HepG2 (cell line): Measurements from ENCODE around the gene RNF11. TPM values are rescaled to one million over a fixed set of nuclear protein-coding genes. Genes with fewer than 3 reads are reported as not detected.

ENCODE experiments used
- ATAC-seq: fragments of 200-7000 bp; cut with Tn5 transposase; 3 replicates; pipeline ENCODE4 v1.9.1; 2020; ENCODE audit warnings: mild to moderate bottlenecking, moderate library complexity
- BruUV-seq: library from RNA; stranded (reverse); fragments of 400-500 nt; replicated peaks from 2 replicates; lab custom pipeline; 2021; lab: Mats Ljungman, UMichigan
- CTCF ChIA-PET: fragments of 300-600 bp; formaldehyde crosslinking; extraction: SDS; loops from one replicate; lab custom pipeline; 2021; ENCODE audit warnings: low total read pairs, inconsistent platforms, low intra/inter-chr PET ratio; lab: Yijun Ruan, JAX
- POLR2A ChIA-PET: fragments of 350-600 bp; sonication (Branson Sonifier 250); formaldehyde crosslinking; loops from one replicate; lab custom pipeline; 2020; ENCODE audit warnings: antibody characterized with exemption, inconsistent platforms; lab: Yijun Ruan, JAX
- DNase-seq: peaks from one replicate; pipeline ENCODE4 v3.0.0-alpha.2; 2015; ENCODE audit warnings: low spot score
- FAIRE-seq: peaks from 3 replicates; lab custom pipeline; 2011; peaks lifted over from hg19 to GRCh38; lab: Jason Lieb, UNC
- H2AFZ ChIP-seq: one replicate; pipeline ENCODE4 v1.6.1; 2011; ENCODE audit warnings: low read length, inconsistent platforms
- H3K27ac ChIP-seq: fragments of 300-600 bp; 3 replicates; pipeline ENCODE4 v1.8.0; 2011; ENCODE audit warnings: mixed run types, mild to moderate bottlenecking, mixed read lengths, low read length, inconsistent platforms; ENCODE audit not compliant: insufficient read depth; ENCODE audit errors: extremely low read length
- H3K27me3 ChIP-seq, 2 experiments: fragments of 200-600 bp in 1 of 2; 2 replicates in 1 of 2; 3 replicates in 1 of 2; pipeline versions ENCODE4 v1.6.0 to v1.8.0; 2011; ENCODE audit warnings: low read length in 2 of 2, mild to moderate bottlenecking in 2 of 2, moderate library complexity in 2 of 2, inconsistent platforms in 1 of 2; ENCODE audit not compliant: insufficient read depth in 2 of 2, control insufficient read depth in 1 of 2
- H3K36me3 ChIP-seq, 2 experiments: fragments of 200-600 bp in 1 of 2; replicated peaks in 1 of 2; 2 replicates in 1 of 2; 3 replicates in 1 of 2; pipeline versions ENCODE4 v1.5.1 to v1.8.0; 2011; ENCODE audit warnings: low read length in 2 of 2, inconsistent platforms in 1 of 2; ENCODE audit not compliant: insufficient read depth in 2 of 2, control insufficient read depth in 1 of 2
- H3K4me1 ChIP-seq: 2 replicates; pipeline ENCODE4 v1.5.1; 2012; ENCODE audit warnings: low read length, inconsistent platforms; ENCODE audit not compliant: insufficient read depth
- H3K4me2 ChIP-seq: 2 replicates; pipeline ENCODE4 v1.6.0; 2011; ENCODE audit warnings: low read depth, low read length, inconsistent platforms
- H3K4me3 ChIP-seq, 3 experiments: fragments of 200-600 bp in 1 of 3; sonication (generic), shearing (Covaris generic) in 1 of 3; replicated peaks in 1 of 3; 2 replicates each; pipeline ENCODE4 v1.5.1; 2011 to 2016; ENCODE audit warnings: low read length in 3 of 3, inconsistent platforms in 2 of 3, low read depth in 2 of 3, mild to moderate bottlenecking in 2 of 3, control low read depth in 1 of 3, mixed read lengths in 1 of 3; ENCODE audit not compliant: insufficient read depth in 1 of 3
- H3K79me2 ChIP-seq: one replicate; pipeline ENCODE4 v1.6.1; 2011; ENCODE audit warnings: low read length, inconsistent platforms; ENCODE audit not compliant: insufficient read depth
- H3K9ac ChIP-seq: 2 replicates; pipeline ENCODE4 v1.6.0; 2011; ENCODE audit warnings: mild to moderate bottlenecking, low read depth, low read length, inconsistent platforms; ENCODE audit not compliant: insufficient read depth
- H3K9me3 ChIP-seq: 2 replicates; pipeline ENCODE4 v1.5.1; 2012; ENCODE audit warnings: mild to moderate bottlenecking, low read length
- H4K20me1 ChIP-seq: 2 replicates; pipeline ENCODE4 v1.6.0; 2011; ENCODE audit warnings: inconsistent platforms, mild to moderate bottlenecking, low read length, moderate library complexity; ENCODE audit not compliant: insufficient read depth
- FOXA3 ChIP-seq: IDR thresholded peaks from 2 replicates; pipeline ENCODE4 v1.6.1; 2016; ENCODE audit warnings: missing genetic modification reagents, missing compliant biosample characterization
- HES4 ChIP-seq: sonication (generic); formaldehyde crosslinking; IDR thresholded peaks from 2 replicates; pipeline ENCODE4 v1.9.0; 2021; ENCODE audit warnings: mild to moderate bottlenecking, missing genetic modification reagents, borderline replicate concordance
- KAT8 ChIP-seq: IDR thresholded peaks from 2 replicates; pipeline ENCODE4 v1.6.1; 2016; ENCODE audit warnings: missing genetic modification reagents, missing compliant biosample characterization
- NFYB ChIP-seq: sonication (generic); formaldehyde crosslinking; IDR thresholded peaks from 2 replicates; pipeline ENCODE4 v1.4.0; 2020; ENCODE audit warnings: missing genetic modification reagents
- SCMH1 ChIP-seq: sonication (generic); formaldehyde crosslinking; IDR thresholded peaks from 2 replicates; pipeline ENCODE4 v1.9.0; 2021; ENCODE audit warnings: missing genetic modification reagents, mild to moderate bottlenecking, borderline replicate concordance
- SMYD3 ChIP-seq: sonication (generic); formaldehyde crosslinking; IDR thresholded peaks from 2 replicates; pipeline ENCODE4 v1.8.1; 2023; ENCODE audit warnings: mild to moderate bottlenecking, missing genetic modification reagents
- SOX5 ChIP-seq: IDR thresholded peaks from 2 replicates; pipeline ENCODE4 v1.6.1; 2016; ENCODE audit warnings: borderline replicate concordance
- TBX3 ChIP-seq: fragments of 450-650 bp; IDR thresholded peaks from 2 replicates; pipeline ENCODE4 v1.6.1; 2017; ENCODE audit warnings: antibody characterized with exemption, mild to moderate bottlenecking, inconsistent platforms, borderline replicate concordance
- ZNF10 ChIP-seq: sonication (generic); formaldehyde crosslinking; IDR thresholded peaks from 2 replicates; pipeline ENCODE4 v1.4.0; 2020; ENCODE audit warnings: mild to moderate bottlenecking, low read depth, missing genetic modification reagents, borderline replicate concordance
- ZNF296 ChIP-seq: sonication (generic); formaldehyde crosslinking; conservative IDR thresholded peaks from 2 replicates; pipeline ENCODE4 v1.5.0; 2020; ENCODE audit warnings: mild to moderate bottlenecking, missing genetic modification reagents
- ZNF460 ChIP-seq: sonication (generic); formaldehyde crosslinking; IDR thresholded peaks from 2 replicates; pipeline ENCODE4 v1.5.1; 2020; ENCODE audit warnings: missing genetic modification reagents, mild to moderate bottlenecking, borderline replicate concordance
- WGBS: methylation state at CpG from one replicate; pipeline ENCODE4 v1.1.6; 2017; ENCODE audit warnings: low lambda C conversion rate; 5-methylcytosine and 5-hydroxymethylcytosine counted together
- in situ Hi-C: cut with HindIII; loops from 2 replicates; pipeline ENCODE4 v1.10.0; 2017; ENCODE audit warnings: low pct_unique_long_range_greater_than_20kb; ENCODE audit not compliant: extremely low pct_ligation_motif_present
- intact Hi-C: fragments of 100-400 bp; cut with micrococcal nuclease; formaldehyde crosslinking; loops from one replicate; pipeline ENCODE4 v1.10.0; 2022; ENCODE audit not compliant: unreplicated experiment
- polyA plus RNA-seq, 8 experiments: library from polyadenylated mRNA; depleted of rRNA in 3 of 8; stranded (reverse) in 7 of 8; unstranded in 1 of 8; fragments of >200 nt; fragmentation: Illumina TruSeq in 4 of 8; extraction: Trizol in 4 of 8; gene quantifications; 2 replicates each; pipeline versions ENCODE4 v1.2.1 to v1.2.3, GENCODE V29; 2011 to 2016; ENCODE audit warnings: low read depth in 4 of 8, missing spikeins in 1 of 8, mixed read lengths in 1 of 8; ENCODE audit not compliant: insufficient read depth in 1 of 8
- total RNA-seq, 5 experiments: library from RNA; depleted of rRNA; stranded (reverse); fragments of >200 nt; fragmentation: Illumina TruSeq; extraction: Trizol; gene quantifications; 2 replicates each; pipeline ENCODE4 v1.2.3, GENCODE V29; 2016; ENCODE audit warnings: low read depth in 1 of 5
- TF ChIP-seq, protein P1 (sequence below): IDR thresholded peaks from 2 replicates; pipeline ENCODE4 v1.6.1; 2016; ENCODE audit warnings: control low read depth
- TF ChIP-seq, protein P2 (sequence below): sonication (generic); formaldehyde crosslinking; IDR thresholded peaks from 2 replicates; pipeline ENCODE4 v1.4.0; 2020; ENCODE audit warnings: missing genetic modification reagents, borderline replicate concordance
- TF ChIP-seq, protein P3 (sequence below), 2 experiments: sonication (generic) in 1 of 2; formaldehyde crosslinking in 1 of 2; IDR thresholded peaks; 2 replicates each; pipeline versions ENCODE4 v1.5.1 to v1.6.1; 2011 to 2020; ENCODE audit warnings: borderline replicate concordance in 1 of 2, low read depth in 1 of 2, low read length in 1 of 2, mild to moderate bottlenecking in 1 of 2, missing genetic modification reagents in 1 of 2, moderate library complexity in 1 of 2
- TF ChIP-seq, protein P4 (sequence below): sonication (generic); formaldehyde crosslinking; IDR thresholded peaks from 2 replicates; pipeline ENCODE4 v1.5.1; 2020; ENCODE audit warnings: missing genetic modification reagents, mild to moderate bottlenecking, borderline replicate concordance
- TF ChIP-seq, protein P5 (sequence below): IDR thresholded peaks from 2 replicates; pipeline ENCODE4 v1.6.1; 2012; ENCODE audit warnings: inconsistent platforms

RNF11 gene
- total and polyA plus RNA-seq, 2 of the 13 experiments (the other 11 are each of a cell fraction or from before 2014, with no cell fraction given) = 41.2 to 48.8 TPM

DNA sequence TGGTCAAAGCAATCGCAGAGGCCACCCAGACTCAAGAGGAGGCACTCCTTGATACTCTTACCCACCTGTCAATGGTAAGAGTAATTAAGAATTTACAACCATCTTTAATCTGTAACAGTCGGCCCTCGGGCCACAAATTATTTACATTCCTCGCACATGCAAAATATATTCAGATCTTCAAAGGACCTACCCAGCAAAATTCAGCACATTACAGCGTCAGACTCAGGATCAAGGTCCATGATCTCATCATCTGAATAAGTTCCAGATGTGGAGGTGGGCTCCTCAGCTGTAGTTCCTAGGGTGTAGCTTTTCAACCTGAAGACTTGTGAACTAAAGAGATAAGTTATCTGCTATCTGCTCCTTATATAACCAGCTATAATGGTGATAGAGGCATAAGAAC lies 17.1 kb upstream of the RNF11 start:
- in situ Hi-C loops = no loop called here
- 32% methylated on average over 5 of the region's 5 CpGs for WGBS
- Histone ChIP-seq H3K4me3 (no peak overlapping the region), H3K36me3 (no peaks in the 10 kb centered on the region), H3K27ac (no peak overlapping the region), H3K9ac (no peak overlapping the region), H3K4me1 (peaks cover 31% of the 10 kb centered on the region), H3K9me3 (no peaks in the 10 kb centered on the region), H4K20me1 (no peaks in the 10 kb centered on the region), H3K4me2 (no peak overlapping the region), H3K79me2 (no peaks in the 10 kb centered on the region), H3K27me3 (peaks cover 0 to 3% of the 10 kb centered on the region in 2 experiments; a peak in 1 of 5 replicates), H2AFZ (no peak overlapping the region)
- intact Hi-C loops = no loop called here
- ChIA-PET POLR2A (no interaction called here), CTCF (no interaction called here)
- ATAC-seq = no peak
- DNase-seq = no peak
- no peak for FAIRE-seq
- TF ChIP-seq HES4 (CRISPR knock-in tag) = no peak
- TF ChIP-seq, protein P1, sequence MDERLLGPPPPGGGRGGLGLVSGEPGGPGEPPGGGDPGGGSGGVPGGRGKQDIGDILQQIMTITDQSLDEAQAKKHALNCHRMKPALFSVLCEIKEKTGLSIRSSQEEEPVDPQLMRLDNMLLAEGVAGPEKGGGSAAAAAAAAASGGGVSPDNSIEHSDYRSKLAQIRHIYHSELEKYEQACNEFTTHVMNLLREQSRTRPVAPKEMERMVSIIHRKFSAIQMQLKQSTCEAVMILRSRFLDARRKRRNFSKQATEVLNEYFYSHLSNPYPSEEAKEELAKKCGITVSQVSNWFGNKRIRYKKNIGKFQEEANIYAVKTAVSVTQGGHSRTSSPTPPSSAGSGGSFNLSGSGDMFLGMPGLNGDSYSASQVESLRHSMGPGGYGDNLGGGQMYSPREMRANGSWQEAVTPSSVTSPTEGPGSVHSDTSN (CRISPR knock-in tag) = no peak
- TF ChIP-seq NFYB = no peak
- TF ChIP-seq, protein P2, sequence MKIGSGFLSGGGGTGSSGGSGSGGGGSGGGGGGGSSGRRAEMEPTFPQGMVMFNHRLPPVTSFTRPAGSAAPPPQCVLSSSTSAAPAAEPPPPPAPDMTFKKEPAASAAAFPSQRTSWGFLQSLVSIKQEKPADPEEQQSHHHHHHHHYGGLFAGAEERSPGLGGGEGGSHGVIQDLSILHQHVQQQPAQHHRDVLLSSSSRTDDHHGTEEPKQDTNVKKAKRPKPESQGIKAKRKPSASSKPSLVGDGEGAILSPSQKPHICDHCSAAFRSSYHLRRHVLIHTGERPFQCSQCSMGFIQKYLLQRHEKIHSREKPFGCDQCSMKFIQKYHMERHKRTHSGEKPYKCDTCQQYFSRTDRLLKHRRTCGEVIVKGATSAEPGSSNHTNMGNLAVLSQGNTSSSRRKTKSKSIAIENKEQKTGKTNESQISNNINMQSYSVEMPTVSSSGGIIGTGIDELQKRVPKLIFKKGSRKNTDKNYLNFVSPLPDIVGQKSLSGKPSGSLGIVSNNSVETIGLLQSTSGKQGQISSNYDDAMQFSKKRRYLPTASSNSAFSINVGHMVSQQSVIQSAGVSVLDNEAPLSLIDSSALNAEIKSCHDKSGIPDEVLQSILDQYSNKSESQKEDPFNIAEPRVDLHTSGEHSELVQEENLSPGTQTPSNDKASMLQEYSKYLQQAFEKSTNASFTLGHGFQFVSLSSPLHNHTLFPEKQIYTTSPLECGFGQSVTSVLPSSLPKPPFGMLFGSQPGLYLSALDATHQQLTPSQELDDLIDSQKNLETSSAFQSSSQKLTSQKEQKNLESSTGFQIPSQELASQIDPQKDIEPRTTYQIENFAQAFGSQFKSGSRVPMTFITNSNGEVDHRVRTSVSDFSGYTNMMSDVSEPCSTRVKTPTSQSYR (CRISPR knock-in tag) = no peak
- no peak for TF ChIP-seq SMYD3 (CRISPR knock-in tag)
- TF ChIP-seq ZNF460 (CRISPR knock-in tag) = no peak
- TF ChIP-seq, protein P3, sequence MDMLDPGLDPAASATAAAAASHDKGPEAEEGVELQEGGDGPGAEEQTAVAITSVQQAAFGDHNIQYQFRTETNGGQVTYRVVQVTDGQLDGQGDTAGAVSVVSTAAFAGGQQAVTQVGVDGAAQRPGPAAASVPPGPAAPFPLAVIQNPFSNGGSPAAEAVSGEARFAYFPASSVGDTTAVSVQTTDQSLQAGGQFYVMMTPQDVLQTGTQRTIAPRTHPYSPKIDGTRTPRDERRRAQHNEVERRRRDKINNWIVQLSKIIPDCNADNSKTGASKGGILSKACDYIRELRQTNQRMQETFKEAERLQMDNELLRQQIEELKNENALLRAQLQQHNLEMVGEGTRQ (IDR thresholded peaks at IDR 0.05; ENCODE audit: low read depth, low read length) = no peak
- TF ChIP-seq, protein P3 (CRISPR knock-in tag; IDR thresholded peaks at IDR 0.05; ENCODE audit: borderline replicate concordance) = no peak
- TF ChIP-seq TBX3 = no peak
- TF ChIP-seq ZNF10 (CRISPR knock-in tag) = no peak
- TF ChIP-seq FOXA3 (CRISPR knock-in tag) = no peak
- no peak for TF ChIP-seq ZNF296 (CRISPR knock-in tag)
- no peak for TF ChIP-seq SOX5 (CRISPR knock-in tag)
- TF ChIP-seq, protein P4, sequence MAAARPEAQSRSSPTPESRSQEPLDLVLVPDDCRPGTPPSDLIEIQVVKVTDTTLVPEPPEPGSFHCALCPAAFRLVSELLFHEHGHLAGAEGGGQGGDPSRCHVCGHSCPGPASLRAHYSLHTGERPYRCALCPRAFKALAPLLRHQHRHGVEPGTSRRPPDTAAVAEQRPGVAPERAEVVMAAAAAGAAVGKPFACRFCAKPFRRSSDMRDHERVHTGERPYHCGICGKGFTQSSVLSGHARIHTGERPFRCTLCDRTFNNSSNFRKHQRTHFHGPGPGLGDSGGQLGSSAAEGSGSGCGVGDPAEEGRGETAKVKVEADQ (CRISPR knock-in tag) = no peak
- TF ChIP-seq SCMH1 (CRISPR knock-in tag) = no peak
- TF ChIP-seq KAT8 (CRISPR knock-in tag) = no peak
- TF ChIP-seq, protein P5, sequence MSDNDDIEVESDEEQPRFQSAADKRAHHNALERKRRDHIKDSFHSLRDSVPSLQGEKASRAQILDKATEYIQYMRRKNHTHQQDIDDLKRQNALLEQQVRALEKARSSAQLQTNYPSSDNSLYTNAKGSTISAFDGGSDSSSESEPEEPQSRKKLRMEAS = no peak
- BruUV-seq = no TSS peak
